ENCODE measurements around the gene ATP2A1.

The ATP2A1 gene

GRCh38 chr16:28932339-28933141 is 54.3 kb downstream of the ATP2A1 start:
- Histone ChIP-seq H3K27me3 (ENCODE audit: insufficient read depth, poor library complexity, severe bottlenecking) (no peaks in the 10 kb centered on the region), H3K27ac (replicated peaks) (no peak overlapping the region), H3K4me3 (replicated peaks; ENCODE audit: insufficient read depth, low read length) (no peak overlapping the region)
- TF ChIP-seq REST (IDR thresholded peaks at IDR 0.05; ENCODE audit: insufficient replicate concordance, low read depth) (no peak), CTCF (IDR thresholded peaks at IDR 0.05; ENCODE audit: insufficient read depth, low read length) (no peak), GABPA (IDR thresholded peaks at IDR 0.05; ENCODE audit: low read depth) (no peak), SPI1 (IDR thresholded peaks at IDR 0.05; ENCODE audit: borderline replicate concordance, low read depth) (no peak), POLR2AphosphoS5 (IDR thresholded peaks at IDR 0.05; ENCODE audit: low read depth) (no peak)
- DNase-seq (ENCODE audit: low read depth in 1 of 2, low spot score in 1 of 2): no peak

GRCh38 chr16:28933171-28933570 is 54.9 kb downstream of the ATP2A1 start:
- DNase-seq (ENCODE audit: low read depth in 1 of 2, low spot score in 1 of 2): no peak
- H3K27me3 ChIP-seq (ENCODE audit: insufficient read depth, poor library complexity, severe bottlenecking): no peaks in the 10 kb centered on the region
- TF ChIP-seq CTCF (IDR thresholded peaks at IDR 0.05; ENCODE audit: insufficient read depth, low read length) (no peak), GABPA (IDR thresholded peaks at IDR 0.05; ENCODE audit: low read depth) (no peak), SPI1 (IDR thresholded peaks at IDR 0.05; ENCODE audit: borderline replicate concordance, low read depth) (no peak), POLR2AphosphoS5 (IDR thresholded peaks at IDR 0.05; ENCODE audit: low read depth) (no peak), REST (IDR thresholded peaks at IDR 0.05; ENCODE audit: insufficient replicate concordance, low read depth) (no peak)
- H3K27ac ChIP-seq (replicated peaks): no peak overlapping the region
- H3K4me3 ChIP-seq (replicated peaks; ENCODE audit: insufficient read depth, low read length): no peak overlapping the region

GRCh38 chr16:28935346-28935745 is 57.1 kb downstream of the ATP2A1 start:
- H3K27me3 ChIP-seq (ENCODE audit: insufficient read depth, poor library complexity, severe bottlenecking): no peaks in the 10 kb centered on the region
- no peak overlapping the region for H3K4me3 ChIP-seq (replicated peaks; ENCODE audit: insufficient read depth, low read length)
- DNase-seq (ENCODE audit: low read depth in 1 of 2, low spot score in 1 of 2): no peak
- H3K27ac ChIP-seq (replicated peaks): no peak overlapping the region
- TF ChIP-seq REST (IDR thresholded peaks at IDR 0.05; ENCODE audit: insufficient replicate concordance, low read depth): no peak
- TF ChIP-seq POLR2AphosphoS5 (IDR thresholded peaks at IDR 0.05; ENCODE audit: low read depth): no peak
- TF ChIP-seq GABPA (IDR thresholded peaks at IDR 0.05; ENCODE audit: low read depth): no peak
- TF ChIP-seq SPI1 (IDR thresholded peaks at IDR 0.05; ENCODE audit: borderline replicate concordance, low read depth): no peak
- no peak for TF ChIP-seq CTCF (IDR thresholded peaks at IDR 0.05; ENCODE audit: insufficient read depth, low read length)

All from HL-60 (cell line).